ENCODE data around the gene PDLIM5. TPM values are rescaled to one million over a fixed set of nuclear protein-coding genes. Genes with fewer than 3 reads are reported as not detected.

PDLIM5 gene
- total and polyA plus RNA-seq, 7 donors = 215 to 840 (median 480) TPM

GRCh38 chr4:94430406-94430805, 21.3 kb upstream of the PDLIM5 start:
- TF ChIP-seq, protein P1, sequence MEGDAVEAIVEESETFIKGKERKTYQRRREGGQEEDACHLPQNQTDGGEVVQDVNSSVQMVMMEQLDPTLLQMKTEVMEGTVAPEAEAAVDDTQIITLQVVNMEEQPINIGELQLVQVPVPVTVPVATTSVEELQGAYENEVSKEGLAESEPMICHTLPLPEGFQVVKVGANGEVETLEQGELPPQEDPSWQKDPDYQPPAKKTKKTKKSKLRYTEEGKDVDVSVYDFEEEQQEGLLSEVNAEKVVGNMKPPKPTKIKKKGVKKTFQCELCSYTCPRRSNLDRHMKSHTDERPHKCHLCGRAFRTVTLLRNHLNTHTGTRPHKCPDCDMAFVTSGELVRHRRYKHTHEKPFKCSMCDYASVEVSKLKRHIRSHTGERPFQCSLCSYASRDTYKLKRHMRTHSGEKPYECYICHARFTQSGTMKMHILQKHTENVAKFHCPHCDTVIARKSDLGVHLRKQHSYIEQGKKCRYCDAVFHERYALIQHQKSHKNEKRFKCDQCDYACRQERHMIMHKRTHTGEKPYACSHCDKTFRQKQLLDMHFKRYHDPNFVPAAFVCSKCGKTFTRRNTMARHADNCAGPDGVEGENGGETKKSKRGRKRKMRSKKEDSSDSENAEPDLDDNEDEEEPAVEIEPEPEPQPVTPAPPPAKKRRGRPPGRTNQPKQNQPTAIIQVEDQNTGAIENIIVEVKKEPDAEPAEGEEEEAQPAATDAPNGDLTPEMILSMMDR (IDR thresholded peaks at IDR 0.05) = no peak
- WGBS, 3 donors = 84 to 91% (median 88%) methylated on average over 6 of the region's 6 CpGs
- Histone ChIP-seq H3K27me3 (ENCODE audit: insufficient read depth in 3 of 3, low read length in 2 of 3) (no peaks in the 10 kb centered on the region), H3K4me1 (peaks cover 18% of the 10 kb centered on the region), H3K9me3 (peaks cover 14% of the 10 kb centered on the region), H3K4me3 (no peak overlapping the region), H3K36me3 (ENCODE audit: insufficient read depth in 1 of 2, low read depth in 1 of 2) (no peaks in the 10 kb centered on the region), H3K27ac (peak overlapping the region; percentile 81)
- ATAC-seq (no peak), DNase-seq (no peak)
- intact Hi-C loops (cut with DNase I) = no loop called here

DNA sequence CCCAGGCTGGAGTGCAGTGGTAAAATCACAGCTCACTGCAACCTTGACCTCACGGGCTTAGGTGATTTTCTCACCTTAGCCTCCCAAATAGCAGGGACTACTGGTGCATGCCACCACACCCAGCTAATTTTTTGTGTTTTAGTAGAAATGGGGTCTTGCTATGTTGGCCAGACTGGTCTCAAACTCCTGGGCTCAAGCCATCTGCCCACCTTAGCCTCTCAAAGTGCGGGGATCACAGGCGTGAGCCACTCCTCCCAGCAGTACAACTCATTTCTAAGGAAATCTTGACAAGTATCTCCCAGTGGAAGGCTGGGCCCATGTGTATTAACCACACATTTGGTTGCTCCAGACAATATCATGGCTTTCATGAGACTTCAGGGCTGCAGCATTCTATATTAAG, 20.4 kb upstream of the PDLIM5 start:
- no peak for DNase-seq
- no peaks in the 10 kb centered on the region for H3K36me3 ChIP-seq (ENCODE audit: insufficient read depth in 1 of 2, low read depth in 1 of 2)
- H3K4me3 ChIP-seq = no peak overlapping the region
- WGBS, 3 donors = 94 to 99% (median 97%) methylated on average over 3 of the region's 3 CpGs
- ATAC-seq = no peak
- H3K9me3 ChIP-seq = peaks cover 4% of the 10 kb centered on the region
- peaks cover 18% of the 10 kb centered on the region for H3K4me1 ChIP-seq
- no peaks in the 10 kb centered on the region for H3K27me3 ChIP-seq (ENCODE audit: insufficient read depth in 3 of 3, low read length in 2 of 3)
- intact Hi-C loops (cut with DNase I) = no loop called here
- TF ChIP-seq, protein P1 (IDR thresholded peaks at IDR 0.05) = no peak
- H3K27ac ChIP-seq = no peak overlapping the region

- no peak for DNase-seq
- Histone ChIP-seq H3K4me1 (peaks cover 9% of the 10 kb centered on the region), H3K4me3 (no peak overlapping the region), H3K27me3 (ENCODE audit: insufficient read depth in 3 of 3, low read length in 2 of 3) (no peaks in the 10 kb centered on the region), H3K36me3 (ENCODE audit: insufficient read depth in 1 of 2, low read depth in 1 of 2) (no peaks in the 10 kb centered on the region), H3K27ac (no peak overlapping the region), H3K9me3 (no peaks in the 10 kb centered on the region)
- ATAC-seq = no peak
- TF ChIP-seq, protein P1 (IDR thresholded peaks at IDR 0.05) = no peak
- intact Hi-C loops (cut with DNase I) = no loop called here
Observed at GRCh38 chr4:94434505-94434904, 17.2 kb upstream of the PDLIM5 start.

GRCh38 chr4:94435874-94436273, 15.9 kb upstream of the PDLIM5 start:
- TF ChIP-seq, protein P1 (IDR thresholded peaks at IDR 0.05) = no peak
- Histone ChIP-seq H3K9me3 (no peaks in the 10 kb centered on the region), H3K27me3 (ENCODE audit: insufficient read depth in 3 of 3, low read length in 2 of 3) (no peaks in the 10 kb centered on the region), H3K4me1 (no peaks in the 10 kb centered on the region), H3K4me3 (no peak overlapping the region), H3K27ac (no peak overlapping the region), H3K36me3 (ENCODE audit: insufficient read depth in 1 of 2, low read depth in 1 of 2) (no peaks in the 10 kb centered on the region)
- intact Hi-C loops (cut with DNase I) = no loop called here
- 62 to 83% (median 66%) methylated on average over 2 of the region's 2 CpGs for WGBS, 3 donors
- DNase-seq = no peak
- no peak for ATAC-seq

DNA sequence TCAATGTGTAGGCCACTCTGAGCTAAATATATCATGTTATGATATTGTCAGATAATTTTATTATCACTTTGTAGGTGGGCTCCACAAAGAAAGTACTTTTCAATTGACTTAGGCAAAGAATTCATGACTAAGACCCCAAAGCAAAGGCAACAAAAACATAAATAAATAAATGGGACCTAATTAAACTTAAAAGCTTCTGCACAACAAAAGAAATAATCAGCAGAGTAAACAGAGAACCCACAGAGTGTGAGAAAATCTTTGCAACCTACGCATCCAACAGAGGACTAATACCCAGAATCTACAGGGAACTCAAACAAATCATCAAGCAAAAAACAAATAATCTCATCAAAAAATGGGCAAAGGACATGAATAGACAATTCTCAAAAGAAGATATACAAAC, 15.2 kb upstream of the PDLIM5 start:
- no peaks in the 10 kb centered on the region for H3K27me3 ChIP-seq (ENCODE audit: insufficient read depth in 3 of 3, low read length in 2 of 3)
- no peak overlapping the region for H3K27ac ChIP-seq
- no peaks in the 10 kb centered on the region for H3K4me1 ChIP-seq
- TF ChIP-seq, protein P1 (IDR thresholded peaks at IDR 0.05) = no peak
- no peak overlapping the region for H3K4me3 ChIP-seq
- no peak for DNase-seq
- no peaks in the 10 kb centered on the region for H3K36me3 ChIP-seq (ENCODE audit: insufficient read depth in 1 of 2, low read depth in 1 of 2)
- WGBS, 3 donors = 99 to 100% (median 100%) methylated on average over 1 of the region's 1 CpG
- intact Hi-C loops (cut with DNase I) = no loop called here
- no peaks in the 10 kb centered on the region for H3K9me3 ChIP-seq
- no peak for ATAC-seq
